G401 (cell line): ENCODE measurements around the gene DCXR. TPM values are rescaled to one million over a fixed set of nuclear protein-coding genes. Genes with fewer than 3 reads are reported as not detected.

Source experiments
- DNase-seq: peaks from one replicate; pipeline ENCODE4 v3.0.0-alpha.2; 2015; ENCODE audit warnings: low spot score
- in situ Hi-C: cut with HindIII; loops from 2 replicates; pipeline ENCODE4 v1.10.0; 2016; ENCODE audit warnings: low sequenced_read_pairs, mixed read lengths
- total RNA-seq: library from RNA; depleted of rRNA; stranded (reverse); fragments of >200 nt; shearing (Covaris generic); gene quantifications from 2 replicates; pipeline ENCODE4 v1.2.3, GENCODE V29; 2014

DCXR gene
- total RNA-seq, 1 experiment from 2014 or later: 135 TPM

GRCh38 chr17:82029391-82029790 is 8.1 kb downstream of the DCXR start:
- in situ Hi-C loops: no loop called here
- DNase-seq: peak; percentile 89

GRCh38 chr17:82028966-82029365 is 8.5 kb downstream of the DCXR start:
- DNase-seq: no peak
- in situ Hi-C loops: no loop called here

- in situ Hi-C loops: no loop called here
- no peak for DNase-seq
These were observed 9.3 kb downstream of the DCXR start for GRCh38 chr17:82028246-82028645.

GRCh38 chr17:82025401-82026107 is 11.9 kb downstream of the DCXR start:
- no peak for DNase-seq
- in situ Hi-C loops: no loop called here

GRCh38 chr17:82024859-82025258 is 12.6 kb downstream of the DCXR start:
- DNase-seq: no peak
- in situ Hi-C loops: no loop called here

GRCh38 chr17:82023447-82024241 is 13.9 kb downstream of the DCXR start:
- no peak for DNase-seq
- in situ Hi-C loops: no loop called here

GRCh38 chr17:82022981-82023446 is 14.5 kb downstream of the DCXR start, which contains the start of gene LRRC45:
TSS of gene LRRC45 (plus strand) at chr17:82023305. CDS start at chr17:82023644, 339 bp downstream.
- in situ Hi-C loops: no loop called here
- DNase-seq: peak; percentile 100

GRCh38 chr17:82022310-82022980 is 15.1 kb downstream of the DCXR start, which contains the start of gene CENPX:
TSS of gene CENPX (minus strand) at chr17:82022878. CDS start at chr17:82022861, 17 bp downstream.
- in situ Hi-C loops: no loop called here
- no peak for DNase-seq

GRCh38 chr17:82021900-82022309 is 15.6 kb downstream of the DCXR start:
- in situ Hi-C loops: no loop called here
- no peak for DNase-seq

GRCh38 chr17:82021107-82021899 is 16.2 kb downstream of the DCXR start:
- peak; percentile 66 for DNase-seq
- in situ Hi-C loops: no loop called here

GRCh38 chr17:82020572-82021106 is 16.9 kb downstream of the DCXR start:
- no peak for DNase-seq
- in situ Hi-C loops: no loop called here

GRCh38 chr17:82019690-82020571 is 17.6 kb downstream of the DCXR start:
- in situ Hi-C loops: no loop called here
- no peak for DNase-seq

- in situ Hi-C loops: no loop called here
These were observed 18.4 kb downstream of the DCXR start for GRCh38 chr17:82018989-82019689.

GRCh38 chr17:82018152-82018988 is 19.1 kb downstream of the DCXR start:
- in situ Hi-C loops: no loop called here
- DNase-seq: no peak

More at GRCh38 chr17:82018989-82019689, 18.4 kb downstream of the DCXR start:
- DNase-seq: no peak

GRCh38 chr17:82017612-82018151 is 19.8 kb downstream of the DCXR start:
- in situ Hi-C loops: no loop called here
- no peak for DNase-seq

GRCh38 chr17:82016875-82017459 is 20.5 kb downstream of the DCXR start:
- in situ Hi-C loops: no loop called here

More at GRCh38 chr17:82016875-82017459, 20.5 kb downstream of the DCXR start:
- DNase-seq: no peak
